ENCODE results near the gene COPG2.
"Not testable (repeated sequence)": the region's sequence is repeated elsewhere in the genome, so short reads cannot be mapped to it uniquely, and the experiment has no call there.

The COPG2 gene

GRCh38 chr7:130668258-130669084 is at the start of gene COPG2:
TSS of gene COPG2 (minus strand) at chr7:130668748. CDS start at chr7:130668668, 80 bp downstream.
- peak; percentile 80 for DNase-seq

- DNase-seq: no peak
These were observed 43.9 kb upstream of the COPG2 start for GRCh38 chr7:130712416-130712815.

GRCh38 chr7:130708766-130709165 is 40.2 kb upstream of the COPG2 start:
- no peak for DNase-seq

- DNase-seq: no peak
These were observed 39.5 kb upstream of the COPG2 start for GRCh38 chr7:130708001-130708400.

- no peak for DNase-seq
These were observed 35.3 kb upstream of the COPG2 start for GRCh38 chr7:130703851-130704250.

- DNase-seq: no peak
These were observed 33.1 kb upstream of the COPG2 start for GRCh38 chr7:130701650-130702049.

GRCh38 chr7:130700760-130701159 is 32.2 kb upstream of the COPG2 start:
- DNase-seq: no peak

GRCh38 chr7:130699686-130700085 is 31.1 kb upstream of the COPG2 start:
- no peak for DNase-seq

GRCh38 chr7:130697820-130698219 is 29.3 kb upstream of the COPG2 start:
- DNase-seq: no peak

- DNase-seq: no peak
These were observed 27.3 kb upstream of the COPG2 start for GRCh38 chr7:130695840-130696239.

GRCh38 chr7:130692396-130692795 is 23.8 kb upstream of the COPG2 start:
- not testable (repeated sequence) for DNase-seq

- DNase-seq: no peak
These were observed 21.1 kb upstream of the COPG2 start for GRCh38 chr7:130689683-130690082.

GRCh38 chr7:130683026-130683425 is 14.5 kb upstream of the COPG2 start:
- DNase-seq: no peak

GRCh38 chr7:130674456-130674855 is 5.9 kb upstream of the COPG2 start:
- DNase-seq: no peak

GRCh38 chr7:130673066-130673465 is 4.5 kb upstream of the COPG2 start:
- no peak for DNase-seq

- no peak for DNase-seq
These were observed 3.6 kb upstream of the COPG2 start for GRCh38 chr7:130672146-130672545.

GRCh38 chr7:130669085-130669700 is 645 bp upstream of the COPG2 start:
- no peak for DNase-seq

- peak; percentile 4 for DNase-seq
These were observed 823 bp downstream of the COPG2 start for GRCh38 chr7:130667593-130668257.

- no peak for DNase-seq
These were observed 6.1 kb downstream of the COPG2 start for GRCh38 chr7:130662426-130662825.

GRCh38 chr7:130655286-130655685 is 13.3 kb downstream of the COPG2 start:
- no peak for DNase-seq

- no peak for DNase-seq
These were observed 13.7 kb downstream of the COPG2 start for GRCh38 chr7:130654850-130655249.

GRCh38 chr7:130650611-130651120 is 17.9 kb downstream of the COPG2 start:
- no peak for DNase-seq

- peak; percentile 30 for DNase-seq
These were observed 19.4 kb downstream of the COPG2 start for GRCh38 chr7:130649004-130649790.

All from stimulated activated CD4-positive, alpha-beta T cell treated with anti-CD3 and anti-CD28 coated beads, Interleukin-4, amount 100 ng/mL, for 24 hours (primary cell).